HCT116 (cell line): Measurements from ENCODE around the gene FH. TPM values are rescaled to one million over a fixed set of nuclear protein-coding genes. Genes with fewer than 3 reads are reported as not detected.

Experiments used
- ATAC-seq: fragments of 200-7000 bp; cut with Tn5 transposase; 2 replicates; pipeline ENCODE4 v1.9.1; 2020; ENCODE audit warnings: mild to moderate bottlenecking, moderate library complexity
- BruUV-seq: library from RNA; stranded (reverse); fragments of 400-500 nt; replicated peaks from 2 replicates; lab custom pipeline; 2021; lab: Mats Ljungman, UMichigan
- CTCF ChIA-PET: fragments of 300-600 bp; sonication (Branson Sonifier 250); formaldehyde crosslinking; loops from one replicate; lab custom pipeline; 2021; ENCODE audit warnings: antibody characterized with exemption; lab: Charles Lee
- POLR2A ChIA-PET: fragments of 300-600, 350-600 bp; sonication (Branson Sonifier 250); formaldehyde crosslinking; loops from one replicate; lab custom pipeline; 2021; ENCODE audit warnings: antibody characterized with exemption; lab: Charles Lee
- RAD21 ChIA-PET, 2 experiments: fragments of 300-600 bp; sonication (Branson Sonifier 250); formaldehyde crosslinking; loops; one replicate each; lab custom pipeline; 2023; ENCODE audit warnings: low total read pairs in 2 of 2; ENCODE audit not compliant: uncharacterized antibody in 2 of 2, unreplicated experiment in 2 of 2, low non-redundant PET in 1 of 2; lab: Charles Lee
- DNase-seq: peaks from one replicate; pipeline ENCODE4 v3.0.0-alpha.2; 2010; ENCODE audit warnings: low read depth, low spot score
- H2AFZ ChIP-seq: fragments of 200-600 bp; shearing (Covaris generic), sonication (generic); 2 replicates; pipeline ENCODE4 v1.6.1; 2017; ENCODE audit warnings: low read depth, mixed run types, mixed read lengths, antibody characterized with exemption, low read length; ENCODE audit not compliant: poor library complexity, severe bottlenecking
- H3K27ac ChIP-seq: 2 replicates; pipeline ENCODE4 v1.5.1; 2012; ENCODE audit warnings: low read depth, low read length
- H3K27me3 ChIP-seq: fragments of 200-600 bp; sonication (generic); 2 replicates; pipeline ENCODE4 v1.6.1; 2016; ENCODE audit warnings: mixed run types, low read length, mixed read lengths; ENCODE audit not compliant: insufficient read depth
- H3K36me3 ChIP-seq, 2 experiments: fragments of 200-500 bp in 1 of 2; fragments of 200-600 bp in 1 of 2; sonication (Bioruptor generic) in 1 of 2; sonication (generic) in 1 of 2; 2 replicates each; pipeline versions ENCODE4 v1.5.1 to v1.6.1; 2014 to 2016; ENCODE audit warnings: low read length in 2 of 2, inconsistent platforms in 1 of 2, mixed read lengths in 1 of 2, mixed run types in 1 of 2; ENCODE audit not compliant: insufficient read depth in 2 of 2, control insufficient read depth in 1 of 2
- H3K4me1 ChIP-seq, 2 experiments: fragments of 200-600 bp in 1 of 2; sonication (generic) in 1 of 2; 2 replicates each; pipeline versions ENCODE4 v1.5.1 to v1.6.1; 2012 to 2017; ENCODE audit warnings: low read length in 2 of 2, inconsistent platforms in 1 of 2, mild to moderate bottlenecking in 1 of 2, mixed read lengths in 1 of 2, mixed run types in 1 of 2, moderate library complexity in 1 of 2; ENCODE audit not compliant: insufficient read depth in 2 of 2, control insufficient read depth in 1 of 2
- H3K4me2 ChIP-seq: fragments of 200-600 bp; sonication (generic); 2 replicates; pipeline ENCODE4 v1.6.1; 2017; ENCODE audit warnings: mixed run types, low read length, mixed read lengths
- H3K4me3 ChIP-seq, 2 experiments: fragments of 200-600 bp in 1 of 2; sonication (generic) in 1 of 2; replicated peaks in 1 of 2; 2 replicates each; pipeline ENCODE4 v1.5.1; 2011 to 2016; ENCODE audit warnings: low read length in 2 of 2, control low read depth in 1 of 2, low read depth in 1 of 2, mild to moderate bottlenecking in 1 of 2, mixed read lengths in 1 of 2, mixed run types in 1 of 2
- H3K79me2 ChIP-seq: fragments of 200-600 bp; sonication (generic); 2 replicates; pipeline ENCODE4 v1.6.1; 2017; ENCODE audit warnings: mild to moderate bottlenecking, mixed run types, low read length, moderate library complexity, mixed read lengths; ENCODE audit not compliant: insufficient read depth
- H3K9ac ChIP-seq: fragments of 200-600 bp; sonication (generic); 2 replicates; pipeline ENCODE4 v1.6.1; 2016; ENCODE audit warnings: low read length, mixed read lengths
- H3K9me2 ChIP-seq: fragments of 200-600 bp; sonication (generic), shearing (Covaris generic); 2 replicates; pipeline ENCODE4 v1.6.1; 2017; ENCODE audit warnings: mixed run types, mild to moderate bottlenecking, moderate library complexity; ENCODE audit not compliant: insufficient read depth
- H3K9me3 ChIP-seq, 2 experiments: fragments of 200-500 bp in 1 of 2; fragments of 200-600 bp in 1 of 2; sonication (Bioruptor generic) in 1 of 2; sonication (generic) in 1 of 2; 2 replicates each; pipeline ENCODE4 v1.6.1; 2014 to 2017; ENCODE audit warnings: low read length in 2 of 2, mixed read lengths in 2 of 2, inconsistent platforms in 1 of 2, low read depth in 1 of 2, mild to moderate bottlenecking in 1 of 2, mixed run types in 1 of 2, moderate library complexity in 1 of 2; ENCODE audit not compliant: control insufficient read depth in 1 of 2, insufficient read depth in 1 of 2
- H4K20me1 ChIP-seq: fragments of 200-600 bp; sonication (generic), shearing (Covaris generic); 2 replicates; pipeline ENCODE4 v1.6.1; 2017; ENCODE audit warnings: mixed run types, mild to moderate bottlenecking, moderate library complexity; ENCODE audit not compliant: insufficient read depth
- CBX3 ChIP-seq: IDR thresholded peaks from 2 replicates; pipeline ENCODE4 v1.6.1; 2012; ENCODE audit warnings: low read depth
- CEBPB ChIP-seq: IDR thresholded peaks from 2 replicates; pipeline ENCODE4 v1.6.1; 2012; ENCODE audit warnings: low read depth
- ELF1 ChIP-seq: IDR thresholded peaks from 2 replicates; pipeline ENCODE4 v1.6.1; 2012; ENCODE audit warnings: low read depth, borderline replicate concordance
- EZH2 ChIP-seq: fragments of 200-600 bp; sonication (generic); IDR thresholded peaks from 2 replicates; pipeline ENCODE4 v1.6.1; 2017; ENCODE audit warnings: antibody characterized with exemption, mixed run types
- JUND ChIP-seq: IDR thresholded peaks from 2 replicates; pipeline ENCODE4 v1.6.1; 2012
- POLR2A ChIP-seq: IDR thresholded peaks from 2 replicates; pipeline ENCODE4 v1.7.0; 2011; ENCODE audit warnings: borderline replicate concordance; ENCODE audit not compliant: insufficient read depth, insufficient read length; ENCODE audit errors: extremely low read depth
- POLR2AphosphoS5 ChIP-seq: IDR thresholded peaks from 2 replicates; pipeline ENCODE4 v1.6.1; 2011; ENCODE audit warnings: mild to moderate bottlenecking, low read depth, low read length, moderate library complexity
- SIN3A ChIP-seq: IDR thresholded peaks from 2 replicates; pipeline ENCODE4 v1.6.1; 2012; ENCODE audit warnings: low read depth
- SP1 ChIP-seq: IDR thresholded peaks from 2 replicates; pipeline ENCODE4 v1.6.1; 2012; ENCODE audit warnings: low read depth
- YY1 ChIP-seq: IDR thresholded peaks from 2 replicates; pipeline ENCODE4 v1.6.1; 2011; ENCODE audit warnings: low read length, low read depth, moderate library complexity, mild to moderate bottlenecking; ENCODE audit not compliant: insufficient replicate concordance; ENCODE audit errors: extremely low read depth
- ZNF274 ChIP-seq: fragments of 200-500 bp; sonication (Bioruptor generic); IDR thresholded peaks from 2 replicates; pipeline ENCODE4 v1.6.1; 2014; ENCODE audit warnings: mild to moderate bottlenecking, low read depth, low read length, inconsistent platforms
- intact Hi-C: fragments of 100-400 bp; cut with micrococcal nuclease; formaldehyde crosslinking; loops from 2 replicates; pipeline ENCODE4 v1.10.0; 2022
- total RNA-seq: library from RNA; stranded (reverse); gene quantifications from one replicate; pipeline ENCODE4 v1.2.1, GENCODE V29; 2021; ENCODE audit not compliant: unreplicated experiment
- TF ChIP-seq, protein P1 (sequence below): IDR thresholded peaks from 2 replicates; pipeline ENCODE4 v1.6.1; 2012
- TF ChIP-seq, protein P2 (sequence below): IDR thresholded peaks from 2 replicates; pipeline ENCODE4 v1.6.1; 2011; ENCODE audit warnings: mild to moderate bottlenecking, low read length, moderate library complexity; ENCODE audit not compliant: insufficient replicate concordance; ENCODE audit errors: extremely low read depth
- TF ChIP-seq, protein P3 (sequence below): IDR thresholded peaks from 2 replicates; pipeline ENCODE4 v1.6.1; 2012
- TF ChIP-seq, protein P4 (sequence below): IDR thresholded peaks from 2 replicates; pipeline ENCODE4 v1.6.1; 2012; ENCODE audit warnings: low read depth

Gene FH
- total RNA-seq, 1 experiment from 2014 or later: 67.7 TPM

DNA sequence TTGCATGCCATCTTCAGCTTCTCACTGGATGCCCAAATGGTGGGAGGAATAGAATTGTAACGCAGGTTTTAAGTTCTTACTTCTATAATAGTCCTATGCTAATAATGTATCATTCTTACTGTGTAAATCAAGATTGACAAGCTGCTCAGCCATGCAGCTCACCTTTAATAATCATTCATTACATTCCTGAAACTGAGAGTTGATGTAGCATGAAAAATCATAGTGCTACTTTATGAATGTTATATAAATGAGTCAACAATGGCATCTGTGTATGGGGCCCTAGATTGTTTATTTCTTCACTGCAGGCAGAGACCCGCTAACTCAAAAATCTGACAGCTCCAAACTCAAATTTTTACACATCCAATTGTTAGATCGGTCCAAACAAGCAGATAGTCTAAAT, 34.4 kb downstream of the FH start:
- no peaks in the 10 kb centered on the region for H3K79me2 ChIP-seq
- no peaks in the 10 kb centered on the region for H3K27me3 ChIP-seq
- no peaks in the 10 kb centered on the region for H4K20me1 ChIP-seq
- DNase-seq: no peak
- no peak for ATAC-seq
- H3K9ac ChIP-seq: no peak overlapping the region
- H3K27ac ChIP-seq: no peak overlapping the region
- H3K4me3 ChIP-seq: no peak overlapping the region
- H2AFZ ChIP-seq: no peak overlapping the region
- ChIA-PET CTCF (interaction anchor here (0.6 to 1.9 kb wide), 4 partner anchors 9 to 597 kb away, joined by 3 to 10 read pairs (median 3); no protein-coding TSS in a partner anchor), RAD21 (no interaction called here), POLR2A (no interaction called here)
- no peaks in the 10 kb centered on the region for H3K9me3 ChIP-seq
- no peaks in the 10 kb centered on the region for H3K36me3 ChIP-seq
- no TSS peak for BruUV-seq
- H3K4me2 ChIP-seq: no peak overlapping the region
- intact Hi-C loops: loop anchor here (1.0 kb wide), 2 partner anchors 597 to 753 kb away; no protein-coding TSS in a partner anchor
- H3K4me1 ChIP-seq: peaks cover 2 to 19% of the 10 kb centered on the region in 2 experiments; a peak in 3 of 4 replicates
- no peaks in the 10 kb centered on the region for H3K9me2 ChIP-seq
- TF ChIP-seq EZH2: no peak

DNA sequence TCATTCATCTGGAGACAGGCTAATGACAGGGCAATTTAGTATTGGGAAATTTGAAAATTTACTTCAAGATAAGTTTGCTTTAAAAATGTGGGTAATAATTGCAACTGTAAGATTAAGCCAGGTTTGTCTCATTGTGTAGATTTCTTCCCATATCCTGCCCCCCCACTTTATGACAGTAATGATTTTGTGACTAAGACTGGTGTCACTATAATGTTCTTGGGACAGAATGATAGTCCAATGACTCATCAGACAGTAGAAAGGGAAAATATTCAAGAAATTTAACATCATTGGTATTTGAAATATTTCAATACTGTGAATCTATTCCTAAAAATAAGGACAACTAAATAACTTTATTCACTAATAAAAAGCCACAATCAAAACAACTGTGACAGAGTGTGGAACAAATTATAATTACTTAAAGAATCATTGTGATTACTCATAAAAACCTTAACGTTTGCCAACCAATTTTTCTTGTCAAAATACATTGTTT, 36.7 kb downstream of the FH start:
- Histone ChIP-seq H3K4me1 (peaks cover 2 to 19% of the 10 kb centered on the region in 2 experiments; a peak in 3 of 4 replicates), H3K36me3 (no peaks in the 10 kb centered on the region), H3K9me2 (no peaks in the 10 kb centered on the region), H3K9me3 (no peaks in the 10 kb centered on the region), H4K20me1 (no peaks in the 10 kb centered on the region), H3K9ac (no peak overlapping the region), H2AFZ (peak overlapping the region; percentile 31), H3K4me3 (no peak overlapping the region), H3K27ac (no peak overlapping the region), H3K79me2 (no peaks in the 10 kb centered on the region), H3K27me3 (no peaks in the 10 kb centered on the region), H3K4me2 (peak overlapping the region; percentile 57)
- ATAC-seq (peak; percentile 74), DNase-seq (peak; percentile 56)
- BruUV-seq: no TSS peak
- intact Hi-C loops: no loop called here
- POLR2A ChIA-PET: no interaction called here
- RAD21 ChIA-PET: no interaction called here
- CTCF ChIA-PET: no interaction called here
- TF ChIP-seq POLR2AphosphoS5 (no peak), JUND (peak; percentile 91), YY1 (no peak), POLR2A (no peak), ELF1 (no peak), CBX3 (peak; percentile 64; the same call in 1 of the 2 replicates), SIN3A (peak; percentile 54; the same call in 1 of the 2 replicates), EZH2 (no peak), CEBPB (peak; percentile 56), SP1 (peak; percentile 69), ZNF274 (no peak)
- TF ChIP-seq, protein P1, sequence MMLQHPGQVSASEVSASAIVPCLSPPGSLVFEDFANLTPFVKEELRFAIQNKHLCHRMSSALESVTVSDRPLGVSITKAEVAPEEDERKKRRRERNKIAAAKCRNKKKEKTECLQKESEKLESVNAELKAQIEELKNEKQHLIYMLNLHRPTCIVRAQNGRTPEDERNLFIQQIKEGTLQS: no peak
- TF ChIP-seq, protein P2, sequence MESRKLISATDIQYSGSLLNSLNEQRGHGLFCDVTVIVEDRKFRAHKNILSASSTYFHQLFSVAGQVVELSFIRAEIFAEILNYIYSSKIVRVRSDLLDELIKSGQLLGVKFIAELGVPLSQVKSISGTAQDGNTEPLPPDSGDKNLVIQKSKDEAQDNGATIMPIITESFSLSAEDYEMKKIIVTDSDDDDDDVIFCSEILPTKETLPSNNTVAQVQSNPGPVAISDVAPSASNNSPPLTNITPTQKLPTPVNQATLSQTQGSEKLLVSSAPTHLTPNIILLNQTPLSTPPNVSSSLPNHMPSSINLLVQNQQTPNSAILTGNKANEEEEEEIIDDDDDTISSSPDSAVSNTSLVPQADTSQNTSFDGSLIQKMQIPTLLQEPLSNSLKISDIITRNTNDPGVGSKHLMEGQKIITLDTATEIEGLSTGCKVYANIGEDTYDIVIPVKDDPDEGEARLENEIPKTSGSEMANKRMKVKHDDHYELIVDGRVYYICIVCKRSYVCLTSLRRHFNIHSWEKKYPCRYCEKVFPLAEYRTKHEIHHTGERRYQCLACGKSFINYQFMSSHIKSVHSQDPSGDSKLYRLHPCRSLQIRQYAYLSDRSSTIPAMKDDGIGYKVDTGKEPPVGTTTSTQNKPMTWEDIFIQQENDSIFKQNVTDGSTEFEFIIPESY: no peak
- TF ChIP-seq, protein P3, sequence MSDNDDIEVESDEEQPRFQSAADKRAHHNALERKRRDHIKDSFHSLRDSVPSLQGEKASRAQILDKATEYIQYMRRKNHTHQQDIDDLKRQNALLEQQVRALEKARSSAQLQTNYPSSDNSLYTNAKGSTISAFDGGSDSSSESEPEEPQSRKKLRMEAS: no peak
- TF ChIP-seq, protein P4, sequence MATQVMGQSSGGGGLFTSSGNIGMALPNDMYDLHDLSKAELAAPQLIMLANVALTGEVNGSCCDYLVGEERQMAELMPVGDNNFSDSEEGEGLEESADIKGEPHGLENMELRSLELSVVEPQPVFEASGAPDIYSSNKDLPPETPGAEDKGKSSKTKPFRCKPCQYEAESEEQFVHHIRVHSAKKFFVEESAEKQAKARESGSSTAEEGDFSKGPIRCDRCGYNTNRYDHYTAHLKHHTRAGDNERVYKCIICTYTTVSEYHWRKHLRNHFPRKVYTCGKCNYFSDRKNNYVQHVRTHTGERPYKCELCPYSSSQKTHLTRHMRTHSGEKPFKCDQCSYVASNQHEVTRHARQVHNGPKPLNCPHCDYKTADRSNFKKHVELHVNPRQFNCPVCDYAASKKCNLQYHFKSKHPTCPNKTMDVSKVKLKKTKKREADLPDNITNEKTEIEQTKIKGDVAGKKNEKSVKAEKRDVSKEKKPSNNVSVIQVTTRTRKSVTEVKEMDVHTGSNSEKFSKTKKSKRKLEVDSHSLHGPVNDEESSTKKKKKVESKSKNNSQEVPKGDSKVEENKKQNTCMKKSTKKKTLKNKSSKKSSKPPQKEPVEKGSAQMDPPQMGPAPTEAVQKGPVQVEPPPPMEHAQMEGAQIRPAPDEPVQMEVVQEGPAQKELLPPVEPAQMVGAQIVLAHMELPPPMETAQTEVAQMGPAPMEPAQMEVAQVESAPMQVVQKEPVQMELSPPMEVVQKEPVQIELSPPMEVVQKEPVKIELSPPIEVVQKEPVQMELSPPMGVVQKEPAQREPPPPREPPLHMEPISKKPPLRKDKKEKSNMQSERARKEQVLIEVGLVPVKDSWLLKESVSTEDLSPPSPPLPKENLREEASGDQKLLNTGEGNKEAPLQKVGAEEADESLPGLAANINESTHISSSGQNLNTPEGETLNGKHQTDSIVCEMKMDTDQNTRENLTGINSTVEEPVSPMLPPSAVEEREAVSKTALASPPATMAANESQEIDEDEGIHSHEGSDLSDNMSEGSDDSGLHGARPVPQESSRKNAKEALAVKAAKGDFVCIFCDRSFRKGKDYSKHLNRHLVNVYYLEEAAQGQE: no peak
